DOHH2 (cell line): Measurements from ENCODE around the gene ZNF410.

ENCODE experiments used
- EZH2phosphoT487 ChIP-seq: fragments of 200-600 bp; sonication (generic); IDR thresholded peaks from 2 replicates; pipeline ENCODE4 v1.6.1; 2017; ENCODE audit warnings: borderline replicate concordance, mild to moderate bottlenecking, antibody characterized with exemption, low read length, moderate library complexity, mixed read lengths
- TF ChIP-seq, protein P1 (sequence below): fragments of 200-600 bp; sonication (generic); IDR thresholded peaks from one replicate; pipeline ENCODE4 v1.5.1; 2014; ENCODE audit warnings: antibody characterized with exemption, mild to moderate bottlenecking, low read depth, low read length; ENCODE audit not compliant: poor library complexity, severe bottlenecking

DNA sequence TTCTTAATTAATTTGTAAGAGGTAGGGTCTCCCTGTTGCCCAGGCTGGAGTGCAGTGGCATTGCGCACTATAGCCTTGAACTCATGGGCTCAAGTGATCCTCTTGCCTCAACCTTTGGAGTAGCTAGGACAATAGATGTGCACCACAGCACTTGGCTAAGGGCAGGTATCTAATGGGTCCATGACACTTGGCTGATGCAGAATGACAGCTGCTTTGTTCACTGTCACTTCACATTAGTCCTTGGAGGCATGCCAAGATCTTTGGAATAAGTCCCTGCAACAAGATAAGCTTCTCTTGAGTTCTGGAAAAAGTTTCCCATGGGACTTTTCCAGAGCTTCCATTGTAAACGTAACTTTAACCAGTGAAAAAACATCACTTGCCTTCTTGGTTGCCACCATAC is 86.8 kb downstream of the ZNF410 start:
- TF ChIP-seq, protein P1, sequence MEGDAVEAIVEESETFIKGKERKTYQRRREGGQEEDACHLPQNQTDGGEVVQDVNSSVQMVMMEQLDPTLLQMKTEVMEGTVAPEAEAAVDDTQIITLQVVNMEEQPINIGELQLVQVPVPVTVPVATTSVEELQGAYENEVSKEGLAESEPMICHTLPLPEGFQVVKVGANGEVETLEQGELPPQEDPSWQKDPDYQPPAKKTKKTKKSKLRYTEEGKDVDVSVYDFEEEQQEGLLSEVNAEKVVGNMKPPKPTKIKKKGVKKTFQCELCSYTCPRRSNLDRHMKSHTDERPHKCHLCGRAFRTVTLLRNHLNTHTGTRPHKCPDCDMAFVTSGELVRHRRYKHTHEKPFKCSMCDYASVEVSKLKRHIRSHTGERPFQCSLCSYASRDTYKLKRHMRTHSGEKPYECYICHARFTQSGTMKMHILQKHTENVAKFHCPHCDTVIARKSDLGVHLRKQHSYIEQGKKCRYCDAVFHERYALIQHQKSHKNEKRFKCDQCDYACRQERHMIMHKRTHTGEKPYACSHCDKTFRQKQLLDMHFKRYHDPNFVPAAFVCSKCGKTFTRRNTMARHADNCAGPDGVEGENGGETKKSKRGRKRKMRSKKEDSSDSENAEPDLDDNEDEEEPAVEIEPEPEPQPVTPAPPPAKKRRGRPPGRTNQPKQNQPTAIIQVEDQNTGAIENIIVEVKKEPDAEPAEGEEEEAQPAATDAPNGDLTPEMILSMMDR, result no peak
- TF ChIP-seq EZH2phosphoT487, result no peak
